ENCODE measurements around the gene PPM1D.
"Not testable (repeated sequence)": the region's sequence is repeated elsewhere in the genome, so short reads cannot be mapped to it uniquely, and the experiment has no call there.

The PPM1D gene

GRCh38 chr17:60594170-60594569 is 5.8 kb upstream of the PPM1D start:
- not testable (repeated sequence) for DNase-seq (ENCODE audit: low spot score)

DNA sequence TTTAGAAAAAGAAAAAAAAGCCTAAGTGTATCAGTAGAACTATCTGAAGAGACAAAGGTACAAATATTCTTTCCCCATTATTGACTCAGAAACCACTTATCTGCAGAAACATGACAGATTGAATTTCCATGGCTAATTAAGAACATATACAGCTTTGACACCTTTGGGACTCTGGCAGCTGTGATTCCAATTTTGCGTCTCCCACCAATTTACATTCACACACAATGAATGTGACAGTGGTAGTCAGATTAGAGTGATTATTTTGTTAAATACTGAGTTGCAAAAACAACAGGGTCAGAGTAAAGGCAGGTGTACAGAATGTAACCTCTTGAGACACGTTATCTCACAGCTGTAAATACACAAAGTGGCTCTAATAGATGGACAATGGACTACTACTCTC is 5.3 kb upstream of the PPM1D start:
- DNase-seq (ENCODE audit: low spot score) = no peak

DNA sequence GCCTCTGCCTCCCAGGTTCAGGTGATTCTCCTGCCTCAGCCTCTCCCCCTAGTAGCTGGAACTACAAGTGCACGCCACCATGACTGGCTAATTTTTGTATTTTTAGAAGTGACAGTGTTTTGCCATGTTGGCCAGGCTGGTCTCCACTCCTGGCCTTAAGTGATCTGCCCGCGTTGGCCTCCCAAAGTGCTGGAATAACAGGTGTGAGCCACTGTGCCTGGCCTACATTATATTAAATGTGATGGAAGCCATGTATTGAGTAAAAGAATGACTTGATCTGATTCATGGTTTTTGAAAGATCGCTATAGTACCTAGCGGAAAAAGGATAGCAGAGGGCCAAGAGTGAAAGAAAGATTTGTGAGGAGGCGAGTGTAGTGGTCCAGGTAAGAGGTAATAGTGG is 2.7 kb upstream of the PPM1D start:
- no peak for DNase-seq (ENCODE audit: low spot score)

DNA sequence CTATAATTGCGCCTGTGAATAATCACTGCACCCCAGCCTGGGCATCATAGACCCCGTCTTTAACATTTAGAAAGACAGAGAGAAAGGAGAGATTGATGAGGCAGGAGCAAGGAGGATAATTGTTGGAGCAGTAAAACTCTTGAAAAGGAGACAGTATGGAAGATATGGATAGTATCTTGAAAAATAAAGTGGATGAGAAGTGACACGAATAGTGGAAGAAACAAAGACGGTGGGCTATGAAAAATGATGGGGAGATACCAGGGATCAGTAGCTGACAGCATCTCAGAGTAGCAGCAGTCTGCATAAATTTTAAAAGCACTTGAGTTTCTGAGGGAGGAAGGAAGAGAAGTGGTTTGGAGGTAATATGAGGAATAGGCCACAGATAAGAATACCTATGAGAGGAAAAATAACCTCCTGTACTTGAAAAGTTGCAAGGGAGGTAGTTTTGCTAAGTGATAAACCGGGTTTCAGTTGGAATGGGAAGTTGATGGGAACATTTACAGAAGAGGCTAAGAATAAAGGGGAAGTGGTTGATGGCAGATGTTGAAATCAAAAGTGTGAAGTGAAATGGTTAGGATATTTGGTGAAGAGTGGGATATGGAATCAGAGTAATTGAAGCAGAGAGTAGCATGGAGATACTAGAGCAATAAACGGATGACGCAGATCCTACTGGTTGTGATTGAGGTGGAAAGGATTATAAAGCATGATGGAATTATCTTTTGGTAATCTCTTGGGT is 1.8 kb upstream of the PPM1D start:
- no peak for DNase-seq (ENCODE audit: low spot score)

- DNase-seq (ENCODE audit: low spot score) = no peak
These were observed 773 bp upstream of the PPM1D start for GRCh38 chr17:60599220-60599619.

GRCh38 chr17:60600490-60601446 is 775 bp downstream of the PPM1D start:
- peak; percentile 78 for DNase-seq (ENCODE audit: low spot score)

- DNase-seq (ENCODE audit: low spot score) = peak; percentile 77
These were observed 1.7 kb downstream of the PPM1D start for GRCh38 chr17:60601447-60602384.

GRCh38 chr17:60602385-60602742 is 2.4 kb downstream of the PPM1D start:
- DNase-seq (ENCODE audit: low spot score) = no peak

DNA sequence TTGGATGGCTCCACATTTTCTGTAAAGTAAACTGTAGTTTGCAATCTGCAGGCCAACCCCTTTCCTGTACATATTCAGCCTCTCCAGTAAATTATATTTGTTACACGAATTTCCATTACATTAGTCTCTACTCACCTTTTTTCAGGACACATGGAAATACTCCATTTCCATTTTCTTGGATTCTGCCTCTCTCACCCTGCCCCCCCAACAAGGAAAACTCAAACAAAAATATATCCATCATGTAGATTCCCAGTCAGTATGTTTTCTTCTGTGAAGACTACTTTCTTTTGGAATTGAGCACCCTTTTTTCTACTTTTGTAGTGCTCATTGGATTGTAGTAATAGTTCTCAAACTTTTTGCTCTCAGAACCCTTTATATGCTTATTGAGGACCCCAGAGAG is 2.9 kb downstream of the PPM1D start:
- no peak for DNase-seq (ENCODE audit: low spot score)

DNA sequence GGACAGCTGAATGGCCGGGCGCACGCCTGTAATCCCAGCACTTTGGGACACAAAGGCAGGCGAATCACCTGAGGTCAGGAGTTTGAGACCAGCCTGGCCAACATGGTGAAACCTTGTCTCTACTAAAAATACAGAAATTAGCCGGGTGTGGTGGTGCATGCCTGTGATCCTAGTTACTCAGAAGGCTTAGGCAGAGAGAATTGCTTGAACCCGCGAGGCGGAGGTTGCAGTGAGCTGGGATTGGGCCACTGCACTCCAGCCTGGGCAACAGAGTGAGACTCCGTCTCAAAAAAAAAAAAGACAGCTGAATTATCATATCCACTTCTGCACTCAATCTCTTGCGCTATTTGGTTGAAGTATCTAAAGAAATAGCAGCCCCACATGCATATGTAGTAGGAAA is 3.5 kb downstream of the PPM1D start:
- not testable (repeated sequence) for DNase-seq (ENCODE audit: low spot score)

GRCh38 chr17:60604686-60605334 is 4.8 kb downstream of the PPM1D start:
- no peak for DNase-seq (ENCODE audit: low spot score)

- no peak for DNase-seq (ENCODE audit: low spot score)
These were observed 6.0 kb downstream of the PPM1D start for GRCh38 chr17:60606036-60606435.

GRCh38 chr17:60610473-60610872 is 10.5 kb downstream of the PPM1D start:
- DNase-seq (ENCODE audit: low spot score) = no peak

DNA sequence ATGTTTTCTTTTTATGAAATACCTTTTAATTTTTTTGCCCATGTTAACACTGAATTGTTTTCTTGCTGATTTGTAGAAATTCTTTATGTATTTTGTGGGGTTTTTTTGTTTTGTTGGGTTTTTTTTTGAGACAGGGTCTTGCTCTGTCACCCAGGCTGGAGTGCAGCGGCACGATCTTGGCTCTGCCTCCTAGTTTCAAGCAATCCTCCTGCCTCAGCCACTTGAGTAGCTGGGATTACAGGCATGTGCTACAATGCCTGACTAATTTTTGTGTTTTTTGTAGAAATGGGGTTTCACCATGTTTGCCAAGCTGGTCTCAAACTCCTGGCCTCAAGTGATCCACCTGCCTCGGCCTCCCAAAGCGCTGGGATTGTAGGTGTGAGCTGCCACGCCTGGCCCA is 11.3 kb downstream of the PPM1D start:
- DNase-seq (ENCODE audit: low spot score) = not testable (repeated sequence)

DNA sequence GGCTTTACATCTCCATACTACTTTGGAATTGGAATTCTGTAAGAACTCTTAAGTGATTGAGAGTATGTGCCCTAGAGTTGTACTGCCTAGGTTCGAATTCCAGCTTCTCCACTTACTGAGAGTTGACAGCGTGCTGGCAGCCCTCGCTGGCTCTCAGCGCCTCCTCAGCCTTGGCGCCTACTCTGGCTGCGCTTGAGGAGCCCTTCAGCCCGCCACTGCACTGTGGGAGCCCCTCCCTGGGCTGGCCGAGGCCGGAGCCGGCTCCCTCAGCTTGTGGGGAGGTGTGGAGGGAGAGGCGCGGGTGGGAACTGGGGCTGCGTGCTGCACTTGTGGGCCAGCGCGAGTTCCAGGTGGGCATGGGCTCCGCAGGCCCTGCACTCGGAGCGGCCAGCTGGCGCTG is 13.3 kb downstream of the PPM1D start:
- no peak for DNase-seq (ENCODE audit: low spot score)

DNA sequence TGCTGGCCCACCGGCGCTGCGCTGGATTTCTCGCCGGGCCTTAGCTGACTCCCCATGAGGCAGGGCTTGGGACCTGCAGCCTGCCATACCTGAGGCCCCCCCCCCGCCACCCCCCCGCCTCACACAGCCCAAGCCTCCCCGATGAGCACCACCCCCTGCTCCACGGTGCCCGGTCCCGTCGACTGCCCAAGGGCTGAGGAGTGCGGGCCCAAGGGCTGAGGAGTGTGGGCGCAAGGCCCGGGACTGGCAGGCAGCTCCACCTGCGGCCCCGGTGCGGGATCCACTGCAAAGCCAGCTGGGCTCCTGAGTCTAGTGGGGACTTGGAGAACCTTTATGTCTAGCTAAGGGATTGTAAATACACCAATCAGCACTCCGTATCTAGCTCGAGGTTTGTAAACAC is 13.8 kb downstream of the PPM1D start:
- not testable (repeated sequence) for DNase-seq (ENCODE audit: low spot score)

GRCh38 chr17:60614247-60614646 is 14.3 kb downstream of the PPM1D start:
- DNase-seq (ENCODE audit: low spot score) = not testable (repeated sequence)

GRCh38 chr17:60615108-60615507 is 15.1 kb downstream of the PPM1D start:
- no peak for DNase-seq (ENCODE audit: low spot score)

DNA sequence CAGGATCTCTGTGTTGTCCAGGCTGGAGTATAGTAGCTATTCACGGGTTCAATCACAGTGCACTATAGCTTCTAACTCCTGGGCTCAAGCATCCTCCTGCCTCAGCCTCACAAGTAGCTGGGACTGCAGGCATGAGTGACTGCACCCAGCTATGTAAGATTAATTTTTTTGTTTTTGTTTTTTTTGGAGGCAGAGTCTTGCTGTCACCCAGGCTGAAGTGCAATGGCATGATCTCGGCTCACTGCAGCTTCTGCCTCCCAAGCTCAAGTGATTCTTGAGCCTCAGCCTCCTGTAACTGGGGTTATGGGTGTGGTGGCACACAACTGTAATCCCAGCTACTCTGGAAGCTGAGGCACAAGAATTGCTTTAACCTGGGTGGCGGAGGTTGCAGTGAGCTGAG is 15.8 kb downstream of the PPM1D start:
- DNase-seq (ENCODE audit: low spot score) = no peak

GRCh38 chr17:60618080-60618479 is 18.1 kb downstream of the PPM1D start:
- DNase-seq (ENCODE audit: low spot score) = no peak

DNA sequence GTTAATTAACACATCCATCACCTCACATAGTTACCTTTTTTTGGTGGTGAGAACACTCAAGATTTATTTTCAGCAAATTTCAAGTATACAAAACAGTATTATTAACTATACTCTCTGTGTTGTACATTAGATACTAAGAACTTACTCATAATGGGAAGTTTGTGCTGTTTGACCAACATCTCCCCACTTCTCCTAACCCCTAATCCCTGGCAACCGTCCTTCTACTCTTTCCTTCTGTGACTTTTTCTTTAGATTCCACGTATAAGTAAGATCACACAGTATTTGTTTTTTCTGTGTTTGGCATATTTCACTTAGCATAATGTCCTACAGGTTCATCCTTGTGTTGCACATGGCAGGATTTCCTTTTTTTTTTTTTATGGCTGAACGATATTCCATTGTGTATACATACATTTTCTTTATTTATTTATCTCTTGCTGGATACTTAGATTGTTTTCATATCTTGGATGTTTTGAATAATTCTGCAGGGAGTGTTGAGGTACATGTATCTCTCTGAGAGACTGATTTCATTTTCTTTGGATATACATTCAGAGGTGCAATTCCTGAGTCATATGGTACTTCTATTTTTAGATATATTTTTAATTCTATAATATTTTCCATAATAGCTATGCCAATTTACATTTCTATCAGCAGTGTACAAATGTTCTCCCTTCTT is 19.0 kb downstream of the PPM1D start:
- no peak for DNase-seq (ENCODE audit: low spot score)
